ENCODE measurements around the gene UBAP1. TPM values are rescaled to one million over a fixed set of nuclear protein-coding genes. Genes with fewer than 3 reads are reported as not detected.
A peak's percentile ranks its signal among the peaks of the same experiment; 100 is the strongest.
"Not testable (repeated sequence)": the region's sequence is repeated elsewhere in the genome, so short reads cannot be mapped to it uniquely, and the experiment has no call there.

UBAP1 gene
- 28.4 TPM for total RNA-seq (ENCODE audit: unreplicated experiment)
- long read RNA-seq, transcript UBAP1-201 (7 exons, 2,735 nt): major isoform, 5 of 8 reads
- long read RNA-seq, partial matches to known transcripts: 2 of 8 reads
- long read RNA-seq, other reads (novel, unspliced or antisense): 1 of 8 reads

DNA sequence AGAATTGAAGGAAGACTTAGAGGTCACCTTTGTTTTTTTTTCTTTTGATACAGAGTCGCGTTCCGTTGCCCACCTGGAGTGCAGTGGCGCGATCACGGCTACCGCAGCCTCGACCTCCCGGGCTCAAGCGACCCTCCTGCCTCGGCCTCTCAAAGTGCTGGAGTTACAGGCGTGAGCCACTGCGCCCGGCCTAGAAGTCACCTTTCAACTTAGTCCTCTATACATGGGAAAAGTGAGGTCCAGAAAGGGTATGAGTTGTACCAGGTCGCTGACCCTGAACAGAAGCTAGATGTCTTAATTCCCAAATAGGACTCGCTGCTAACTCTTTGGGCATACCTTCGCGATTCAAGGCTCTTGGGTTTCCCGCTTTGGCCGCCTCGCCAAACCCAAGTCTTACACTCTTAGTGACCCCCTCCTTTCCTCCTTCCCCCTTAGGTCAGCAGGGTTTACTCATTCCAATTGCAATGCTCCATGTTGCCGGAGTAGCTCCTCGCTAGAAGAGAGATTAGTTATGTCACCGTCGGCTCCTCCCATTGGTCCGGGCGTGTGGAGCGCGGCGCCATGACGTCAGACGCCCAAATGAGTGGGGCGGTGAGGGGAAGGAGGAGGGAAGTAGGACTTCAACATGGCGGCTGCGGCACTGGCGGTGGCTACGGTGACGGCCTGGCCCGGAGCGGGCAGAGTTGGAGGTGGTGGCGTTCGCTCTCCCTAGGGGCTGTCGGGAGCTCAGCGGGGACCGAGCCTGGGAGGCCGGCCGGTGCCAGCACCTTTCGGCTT is at the start of gene UBAP1:
TSS of gene UBAP1 (plus strand) at position 608 of the 777 bp plus-strand sequence. CDS start 41,872 bp downstream, outside the sequence.
- TF ChIP-seq, protein P1, sequence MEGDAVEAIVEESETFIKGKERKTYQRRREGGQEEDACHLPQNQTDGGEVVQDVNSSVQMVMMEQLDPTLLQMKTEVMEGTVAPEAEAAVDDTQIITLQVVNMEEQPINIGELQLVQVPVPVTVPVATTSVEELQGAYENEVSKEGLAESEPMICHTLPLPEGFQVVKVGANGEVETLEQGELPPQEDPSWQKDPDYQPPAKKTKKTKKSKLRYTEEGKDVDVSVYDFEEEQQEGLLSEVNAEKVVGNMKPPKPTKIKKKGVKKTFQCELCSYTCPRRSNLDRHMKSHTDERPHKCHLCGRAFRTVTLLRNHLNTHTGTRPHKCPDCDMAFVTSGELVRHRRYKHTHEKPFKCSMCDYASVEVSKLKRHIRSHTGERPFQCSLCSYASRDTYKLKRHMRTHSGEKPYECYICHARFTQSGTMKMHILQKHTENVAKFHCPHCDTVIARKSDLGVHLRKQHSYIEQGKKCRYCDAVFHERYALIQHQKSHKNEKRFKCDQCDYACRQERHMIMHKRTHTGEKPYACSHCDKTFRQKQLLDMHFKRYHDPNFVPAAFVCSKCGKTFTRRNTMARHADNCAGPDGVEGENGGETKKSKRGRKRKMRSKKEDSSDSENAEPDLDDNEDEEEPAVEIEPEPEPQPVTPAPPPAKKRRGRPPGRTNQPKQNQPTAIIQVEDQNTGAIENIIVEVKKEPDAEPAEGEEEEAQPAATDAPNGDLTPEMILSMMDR (IDR thresholded peaks at IDR 0.05; ENCODE audit: partially characterized antibody, unreplicated experiment): no peak
- no peaks in the 10 kb centered on the region for H3K4me1 Mint-ChIP-seq (ENCODE audit: low read depth, unreplicated experiment)
- peak within 1 kb of the TSS; percentile 100 for H3K4me3 Mint-ChIP-seq (ENCODE audit: unreplicated experiment)
- peak within 1 kb of the TSS; percentile 96 for H3K27ac Mint-ChIP-seq (ENCODE audit: unreplicated experiment)
- no peaks in the 10 kb centered on the region for H3K36me3 Mint-ChIP-seq (ENCODE audit: unreplicated experiment)
- peaks cover 7% of the 10 kb centered on the region for H3K27me3 Mint-ChIP-seq (ENCODE audit: unreplicated experiment)
- H3K9me3 Mint-ChIP-seq (ENCODE audit: unreplicated experiment): peaks cover 10% of the 10 kb centered on the region
- peak; percentile 96 for DNase-seq

DNA sequence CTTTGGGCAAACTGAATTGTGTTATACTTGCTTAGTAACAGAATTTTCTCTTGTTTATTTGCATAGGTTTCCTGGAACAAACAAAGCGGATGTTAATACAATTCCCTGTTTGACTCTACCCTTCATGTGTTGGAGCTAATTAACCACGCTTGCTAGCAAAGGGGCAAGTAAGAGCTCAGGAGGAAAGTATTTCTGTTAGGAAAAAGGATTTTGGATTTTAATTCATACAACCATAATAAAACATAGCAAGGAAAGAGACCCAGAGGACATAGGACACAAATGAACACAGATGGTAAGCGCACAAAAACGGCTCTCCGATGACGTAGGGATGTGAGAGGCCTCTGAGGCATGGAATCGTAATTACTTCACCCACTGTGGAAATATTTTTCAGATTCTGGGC is 47.3 kb upstream of the UBAP1 start:
- peaks cover 4% of the 10 kb centered on the region for H3K9me3 Mint-ChIP-seq (ENCODE audit: unreplicated experiment)
- H3K27me3 Mint-ChIP-seq (ENCODE audit: unreplicated experiment): peaks cover 6% of the 10 kb centered on the region
- H3K4me1 Mint-ChIP-seq (ENCODE audit: low read depth, unreplicated experiment): peaks cover 3% of the 10 kb centered on the region
- no peak overlapping the region for H3K27ac Mint-ChIP-seq (ENCODE audit: unreplicated experiment)
- H3K4me3 Mint-ChIP-seq (ENCODE audit: unreplicated experiment): no peak overlapping the region
- no peak for DNase-seq
- no peaks in the 10 kb centered on the region for H3K36me3 Mint-ChIP-seq (ENCODE audit: unreplicated experiment)
- TF ChIP-seq, protein P1 (IDR thresholded peaks at IDR 0.05; ENCODE audit: partially characterized antibody, unreplicated experiment): no peak

DNA sequence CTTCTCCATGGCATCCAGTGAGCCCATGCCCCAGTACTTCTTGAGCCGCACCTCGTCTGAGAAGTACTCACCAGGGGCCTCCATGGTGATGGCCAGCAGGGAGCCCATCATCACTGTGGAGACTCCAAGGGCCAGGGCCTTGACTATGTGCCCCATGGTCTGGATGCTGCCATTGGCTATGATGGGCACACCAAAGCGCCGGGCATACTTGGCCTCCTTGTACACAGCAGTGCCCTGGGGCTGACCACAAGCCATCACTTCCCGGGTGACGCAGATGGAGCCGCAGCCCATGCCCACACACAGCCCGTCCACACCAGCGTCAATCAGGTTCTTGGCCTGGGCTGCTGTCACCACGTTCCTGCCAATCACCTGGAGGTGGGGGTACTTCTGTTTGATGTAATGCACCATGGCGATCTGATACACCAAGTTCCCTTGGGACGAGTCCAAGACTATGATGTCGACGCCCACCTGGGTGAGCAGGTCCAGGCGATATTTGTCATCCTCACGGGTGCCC is 45.4 kb upstream of the UBAP1 start:
- no peak for DNase-seq
- Mint-ChIP-seq H3K36me3 (ENCODE audit: unreplicated experiment) (no peaks in the 10 kb centered on the region), H3K9me3 (ENCODE audit: unreplicated experiment) (no peaks in the 10 kb centered on the region), H3K27ac (ENCODE audit: unreplicated experiment) (no peak overlapping the region), H3K4me1 (ENCODE audit: low read depth, unreplicated experiment) (no peaks in the 10 kb centered on the region), H3K27me3 (ENCODE audit: unreplicated experiment) (peaks cover 2% of the 10 kb centered on the region), H3K4me3 (ENCODE audit: unreplicated experiment) (no peak overlapping the region)
- TF ChIP-seq, protein P1 (IDR thresholded peaks at IDR 0.05; ENCODE audit: partially characterized antibody, unreplicated experiment): no peak

DNA sequence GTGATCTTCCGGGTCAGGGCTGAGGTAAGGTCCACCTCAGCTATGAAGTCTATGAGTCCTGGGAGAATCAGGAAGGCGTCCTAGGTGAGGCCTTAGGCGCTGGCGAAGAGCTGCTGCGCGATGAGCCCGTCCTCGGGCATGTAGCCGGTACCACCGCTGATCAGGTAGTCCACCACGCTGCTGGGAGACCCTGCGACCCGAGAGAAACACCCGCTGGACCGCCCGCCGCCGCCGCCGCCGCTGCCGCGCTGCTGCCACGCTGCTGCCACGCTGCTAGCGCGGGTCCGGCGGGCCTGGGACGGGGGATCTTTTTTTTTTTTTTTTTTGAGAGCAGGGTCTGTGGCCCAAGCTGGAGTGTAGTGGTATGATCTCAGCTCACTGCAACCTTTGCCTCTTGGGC is 44.3 kb upstream of the UBAP1 start:
- Mint-ChIP-seq H3K36me3 (ENCODE audit: unreplicated experiment) (no peaks in the 10 kb centered on the region), H3K27ac (ENCODE audit: unreplicated experiment) (no peak overlapping the region), H3K27me3 (ENCODE audit: unreplicated experiment) (peaks cover 2% of the 10 kb centered on the region), H3K4me3 (ENCODE audit: unreplicated experiment) (no peak overlapping the region), H3K4me1 (ENCODE audit: low read depth, unreplicated experiment) (peaks cover 2% of the 10 kb centered on the region), H3K9me3 (ENCODE audit: unreplicated experiment) (no peaks in the 10 kb centered on the region)
- TF ChIP-seq, protein P1 (IDR thresholded peaks at IDR 0.05; ENCODE audit: partially characterized antibody, unreplicated experiment): no peak
- DNase-seq: no peak

DNA sequence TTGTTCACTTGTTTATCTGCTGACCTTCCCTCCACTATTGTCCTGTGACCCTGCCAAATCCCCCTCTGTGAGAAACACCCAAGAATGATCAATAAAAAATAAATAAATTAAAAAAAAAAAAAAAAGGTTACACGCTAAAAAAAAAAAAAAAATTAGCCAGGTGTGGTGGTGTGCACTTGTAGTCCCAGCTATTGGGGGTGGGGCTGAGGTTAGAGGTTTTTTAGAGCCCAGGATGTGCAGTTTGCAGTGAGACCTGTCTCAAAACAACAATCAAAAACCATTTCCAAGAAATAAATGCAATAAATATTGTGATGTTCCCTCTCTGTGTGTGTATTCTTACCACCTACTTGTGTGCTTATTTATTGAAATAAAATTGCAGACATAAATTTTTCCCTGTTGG is 40.2 kb upstream of the UBAP1 start:
- not testable (repeated sequence) for H3K36me3 Mint-ChIP-seq (ENCODE audit: unreplicated experiment); H3K4me1 Mint-ChIP-seq (ENCODE audit: low read depth, unreplicated experiment); H3K9me3 Mint-ChIP-seq (ENCODE audit: unreplicated experiment); H3K27me3 Mint-ChIP-seq (ENCODE audit: unreplicated experiment); DNase-seq
- Mint-ChIP-seq H3K27ac (ENCODE audit: unreplicated experiment) (peak overlapping the region; percentile 78), H3K4me3 (ENCODE audit: unreplicated experiment) (peak overlapping the region; percentile 49)
